Hepatocyte (in vitro differentiated cells): ENCODE data around the gene STUB1.

Experiments
- CTCF ChIP-seq: fragments of 200-600 bp; sonication (generic); IDR thresholded peaks from 2 replicates; pipeline ENCODE4 v1.5.1; 2016; ENCODE audit warnings: antibody characterized with exemption, mild to moderate bottlenecking; ENCODE audit not compliant: poor library complexity
- EZH2 ChIP-seq: fragments of 200-600 bp; sonication (generic); IDR thresholded peaks from 2 replicates; pipeline ENCODE4 v1.6.1; 2016; ENCODE audit warnings: antibody characterized with exemption, mild to moderate bottlenecking, borderline replicate concordance
- EZH2phosphoT487 ChIP-seq: fragments of 200-600 bp; sonication (generic); IDR thresholded peaks from one replicate; pipeline ENCODE4 v1.6.1; 2018; ENCODE audit warnings: antibody characterized with exemption, mild to moderate bottlenecking, low read depth, moderate library complexity; ENCODE audit not compliant: unreplicated experiment, severe bottlenecking

- TF ChIP-seq EZH2 (no peak), CTCF (no peak), EZH2phosphoT487 (no peak)
These were observed 4.9 kb downstream of the STUB1 start for GRCh38 chr16:684961-685696.
